Measurements from ENCODE around the gene CYP11A1.

The CYP11A1 gene

GRCh38 chr15:74306781-74307217 lies 60.6 kb downstream of the CYP11A1 start:
- no peak overlapping the region for H3K4me3 ChIP-seq (ENCODE audit: low read depth, low read length)

- H3K4me3 ChIP-seq (ENCODE audit: low read depth, low read length) = no peak overlapping the region
Measured at GRCh38 chr15:74305687-74306086, 61.8 kb downstream of the CYP11A1 start.

GRCh38 chr15:74304431-74304830 lies 63.0 kb downstream of the CYP11A1 start:
- H3K4me3 ChIP-seq (ENCODE audit: low read depth, low read length) = no peak overlapping the region

- no peak overlapping the region for H3K4me3 ChIP-seq (ENCODE audit: low read depth, low read length)
Measured at GRCh38 chr15:74303741-74304309, 63.6 kb downstream of the CYP11A1 start.

- H3K4me3 ChIP-seq (ENCODE audit: low read depth, low read length) = no peak overlapping the region
Measured at GRCh38 chr15:74302821-74303359, 64.6 kb downstream of the CYP11A1 start.

- H3K4me3 ChIP-seq (ENCODE audit: low read depth, low read length) = no peak overlapping the region
Measured at GRCh38 chr15:74301583-74302361, 65.7 kb downstream of the CYP11A1 start.

GRCh38 chr15:74300057-74300795 lies 67.2 kb downstream of the CYP11A1 start:
- no peak overlapping the region for H3K4me3 ChIP-seq (ENCODE audit: low read depth, low read length)

- no peak overlapping the region for H3K4me3 ChIP-seq (ENCODE audit: low read depth, low read length)
Measured at GRCh38 chr15:74297887-74298286, 69.6 kb downstream of the CYP11A1 start.

GRCh38 chr15:74295800-74296199 lies 71.6 kb downstream of the CYP11A1 start:
- no peak overlapping the region for H3K4me3 ChIP-seq (ENCODE audit: low read depth, low read length)

- H3K4me3 ChIP-seq (ENCODE audit: low read depth, low read length) = no peak overlapping the region
Measured at GRCh38 chr15:74294010-74294409, 73.4 kb downstream of the CYP11A1 start.

- no peak overlapping the region for H3K4me3 ChIP-seq (ENCODE audit: low read depth, low read length)
Measured at GRCh38 chr15:74293021-74293810, 74.2 kb downstream of the CYP11A1 start.

- no peak overlapping the region for H3K4me3 ChIP-seq (ENCODE audit: low read depth, low read length)
Measured at GRCh38 chr15:74291101-74292071, 76.1 kb downstream of the CYP11A1 start.

GRCh38 chr15:74290645-74291044 lies 76.8 kb downstream of the CYP11A1 start:
- H3K4me3 ChIP-seq (ENCODE audit: low read depth, low read length) = no peak overlapping the region

GRCh38 chr15:74289671-74290070 lies 77.8 kb downstream of the CYP11A1 start:
- H3K4me3 ChIP-seq (ENCODE audit: low read depth, low read length) = no peak overlapping the region
